HG02981 (cell line): ENCODE results near the gene TMEM164.

ENCODE experiments used
- ATAC-seq: cut with Tn5 transposase; IDR thresholded peaks from one replicate; pipeline ENCODE4 v1.9.1; 2021; ENCODE audit warnings: mild to moderate bottlenecking, moderate library complexity; ENCODE audit not compliant: unreplicated experiment

The TMEM164 gene

DNA sequence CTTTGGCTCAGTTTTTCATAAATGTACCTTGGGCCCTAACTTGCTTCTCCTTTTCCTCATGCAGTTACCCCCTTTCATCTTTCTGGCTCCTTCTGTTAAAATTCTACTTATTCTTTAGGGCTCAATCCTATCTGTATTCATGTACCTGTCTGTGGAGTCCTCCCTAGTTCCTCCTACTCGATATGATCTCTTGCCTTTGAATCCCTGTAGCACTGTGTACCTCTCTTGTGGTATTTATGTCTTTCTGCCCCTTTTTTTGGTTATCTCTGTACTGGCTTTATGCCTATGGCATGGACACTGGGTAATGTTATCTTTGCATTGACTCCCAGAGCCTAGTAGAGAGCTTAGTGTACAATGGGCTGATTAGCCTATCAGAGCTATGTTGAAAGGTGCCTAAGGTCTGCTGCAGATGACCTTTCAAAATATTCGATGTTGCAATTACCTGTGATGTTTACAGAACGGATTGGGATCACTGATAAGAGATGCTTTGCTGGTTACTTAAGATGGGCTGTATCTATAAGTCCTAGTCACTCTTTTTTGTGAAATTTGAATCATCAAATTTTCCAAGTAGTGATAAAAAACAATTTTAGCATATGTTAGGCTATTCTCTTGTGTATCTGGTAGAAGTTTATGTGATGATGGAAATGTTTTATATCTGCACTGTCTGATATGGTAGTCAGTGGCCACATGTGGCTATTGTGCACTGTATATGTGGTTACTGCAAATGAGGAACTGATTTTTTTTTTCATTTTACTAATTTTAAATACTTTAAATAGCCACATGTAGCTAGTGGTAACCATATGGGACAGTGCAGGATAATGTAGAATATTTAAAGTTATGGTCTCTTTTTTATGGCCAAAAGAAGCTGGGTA, 33.5 kb downstream of the TMEM164 start:
- no peak for ATAC-seq

DNA sequence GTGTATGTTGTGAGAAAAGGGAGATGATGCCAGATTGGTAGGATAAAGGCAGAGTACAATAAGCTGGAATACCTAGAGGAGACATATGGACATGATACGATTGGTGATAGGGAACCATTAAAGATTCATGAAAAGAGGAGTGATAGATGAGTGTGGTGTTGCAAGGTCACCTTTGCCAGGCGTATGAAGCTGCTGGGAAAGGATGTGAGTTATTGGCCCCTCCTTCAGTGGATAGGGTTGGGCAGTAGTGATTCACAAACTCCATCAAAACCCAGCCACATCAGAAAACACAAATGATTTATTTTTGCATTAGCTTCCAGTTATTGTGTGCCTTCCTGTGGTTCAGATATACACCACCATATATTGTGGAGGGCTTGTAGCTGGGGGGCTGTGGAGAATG, 34.3 kb downstream of the TMEM164 start:
- ATAC-seq = no peak

DNA sequence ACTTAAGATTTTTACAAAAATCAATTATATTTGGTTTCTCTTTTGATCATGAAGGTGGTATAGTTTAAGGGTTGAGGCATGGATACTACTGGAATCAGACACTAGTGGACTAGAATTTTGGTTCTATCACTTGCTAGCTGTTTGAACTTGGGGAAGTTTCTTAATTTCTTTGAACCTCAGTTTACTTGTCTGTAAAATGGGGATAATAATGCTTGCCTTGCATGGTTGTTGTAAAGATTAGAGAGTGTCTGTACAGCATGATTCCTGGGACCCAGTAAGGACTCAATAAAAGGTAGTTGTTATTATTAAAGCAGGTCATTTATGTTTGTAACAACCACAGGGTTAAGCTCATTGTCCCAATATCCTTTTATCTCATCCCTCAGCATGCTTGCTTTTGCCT, 36.0 kb downstream of the TMEM164 start:
- ATAC-seq = no peak

DNA sequence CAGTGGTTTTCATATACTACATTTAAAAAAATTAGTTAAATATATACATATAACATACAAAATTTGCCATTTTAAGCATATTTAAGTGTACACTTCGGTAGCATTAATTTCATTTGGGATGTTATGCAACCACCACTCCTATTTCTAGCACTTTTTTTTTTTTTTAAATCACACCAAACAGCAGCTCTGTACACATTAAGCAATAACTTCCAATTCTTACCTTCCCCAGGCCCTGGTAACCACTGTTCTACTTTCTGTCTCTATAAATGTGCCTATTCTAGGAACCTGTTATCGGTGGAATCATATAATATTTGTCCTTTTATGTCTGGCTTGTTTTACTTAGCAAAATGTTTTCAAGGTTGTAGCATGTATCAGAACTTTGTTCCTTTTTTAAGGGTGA, 39.1 kb downstream of the TMEM164 start:
- no peak for ATAC-seq

DNA sequence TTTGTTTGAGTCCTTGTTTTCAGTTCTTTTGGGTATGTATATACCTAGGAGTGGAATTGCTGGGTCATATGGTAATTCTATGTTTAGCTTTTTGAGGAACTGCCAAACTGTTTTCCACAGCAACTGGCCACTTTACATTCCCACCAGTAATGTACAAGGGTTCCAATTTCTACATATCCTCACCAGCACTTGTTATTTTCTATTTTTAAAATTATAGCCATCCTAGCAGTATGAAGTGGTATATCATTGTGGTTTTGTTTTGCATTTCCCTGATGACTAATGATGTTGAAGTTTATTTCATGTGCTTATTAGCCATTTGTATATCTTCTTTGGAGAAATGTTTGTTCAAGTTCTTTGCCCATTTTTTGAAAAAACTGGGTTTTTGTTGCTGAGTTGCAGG, 39.6 kb downstream of the TMEM164 start:
- ATAC-seq = no peak

DNA sequence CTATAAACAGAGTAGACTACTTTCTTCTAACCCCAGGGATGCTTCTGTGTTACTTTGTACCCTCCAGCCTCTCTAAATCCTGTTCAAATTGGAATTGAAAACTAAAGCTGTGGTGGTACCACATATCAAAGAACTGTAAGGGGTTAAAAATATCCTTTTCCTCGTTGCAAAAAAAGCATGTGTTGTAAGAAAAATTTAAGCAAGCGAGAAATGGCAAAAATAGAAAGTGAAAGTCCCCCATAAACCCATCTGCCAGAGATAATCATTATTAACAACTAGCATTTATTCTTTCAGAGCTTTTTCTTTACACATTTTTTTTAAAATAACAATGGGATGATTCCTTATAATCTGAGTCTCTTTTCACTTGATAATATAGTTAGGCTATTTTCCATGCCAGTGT, 40.6 kb downstream of the TMEM164 start:
- ATAC-seq = no peak

DNA sequence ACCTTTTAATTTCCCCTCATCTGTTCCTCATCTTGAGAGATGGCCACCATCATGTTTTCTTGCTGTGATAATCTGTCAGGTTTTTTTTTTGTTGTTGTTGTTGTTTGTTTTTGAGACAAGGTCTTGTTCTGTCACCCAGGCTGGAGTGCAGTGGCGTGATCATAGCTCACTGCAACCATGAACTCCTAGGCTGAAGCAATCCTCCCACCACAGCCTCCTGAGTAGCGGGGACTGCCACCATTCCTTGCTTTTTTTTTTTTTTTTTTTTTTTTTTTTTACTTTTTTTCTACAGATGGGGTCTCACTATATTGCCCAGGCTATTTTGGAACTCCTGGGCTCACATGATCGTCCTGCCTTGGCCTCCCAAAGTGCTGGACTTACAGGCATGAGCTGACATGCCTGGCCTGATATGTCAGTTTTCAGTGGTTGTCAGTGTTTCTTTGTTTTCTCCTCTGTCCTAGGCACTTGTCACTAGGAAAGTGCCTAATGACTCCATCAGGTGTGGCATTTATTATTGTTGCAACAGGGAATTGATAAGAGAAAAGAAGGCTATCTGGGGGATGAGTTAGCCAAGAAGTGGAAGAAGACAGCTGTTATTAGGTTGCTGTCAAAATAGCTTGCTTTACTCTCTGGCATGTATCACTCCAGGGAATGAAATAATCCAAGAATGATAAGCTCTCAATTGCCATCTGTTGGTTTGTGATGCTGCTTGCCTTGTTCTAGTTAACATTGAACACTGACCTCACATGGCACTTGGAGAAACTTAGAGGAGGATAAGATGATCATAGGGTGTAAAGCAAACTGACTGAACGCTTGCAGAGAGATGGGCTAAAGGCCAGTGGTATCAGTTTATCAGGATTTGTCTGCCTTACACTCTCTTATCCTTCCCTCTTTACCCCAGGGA, 41.7 kb downstream of the TMEM164 start:
- no peak for ATAC-seq

DNA sequence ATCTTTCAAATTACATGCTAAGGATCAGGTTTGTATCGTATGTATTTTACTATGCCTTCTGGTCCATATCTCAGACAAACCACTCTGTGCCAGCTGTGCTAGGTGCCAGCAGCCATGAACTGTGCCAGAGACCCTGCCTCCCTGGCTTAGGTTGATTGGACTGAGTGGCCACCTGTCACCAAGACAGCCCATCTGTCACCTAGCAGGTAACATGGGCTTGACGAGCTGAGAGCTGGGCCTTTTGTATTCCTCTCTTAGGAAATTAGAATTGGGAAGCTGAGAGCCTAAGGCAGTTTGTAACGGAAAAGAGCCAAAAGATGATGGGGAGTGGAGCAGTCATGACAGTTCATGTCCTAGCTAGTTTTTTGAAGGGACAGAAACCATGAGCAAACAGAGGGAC, 42.5 kb downstream of the TMEM164 start:
- ATAC-seq = no peak

DNA sequence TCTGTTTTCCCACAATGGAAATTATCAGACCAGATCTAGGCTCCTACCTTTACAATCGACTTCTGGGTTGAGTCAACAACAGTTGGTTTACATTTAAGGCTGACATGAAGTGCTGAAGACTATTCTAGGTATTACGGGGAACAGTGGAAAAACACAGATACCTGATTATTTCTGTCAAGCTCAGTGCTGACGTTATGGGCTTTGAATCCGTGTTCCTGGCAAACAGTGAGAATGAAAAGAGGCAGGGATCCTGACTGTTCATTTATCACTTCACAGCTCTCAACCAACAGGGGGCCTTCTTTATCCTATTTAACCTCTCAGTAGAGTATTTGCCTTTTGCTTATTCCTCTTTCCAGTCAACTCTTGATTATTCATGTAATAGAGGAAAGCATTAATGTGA, 43.1 kb downstream of the TMEM164 start:
- no peak for ATAC-seq

DNA sequence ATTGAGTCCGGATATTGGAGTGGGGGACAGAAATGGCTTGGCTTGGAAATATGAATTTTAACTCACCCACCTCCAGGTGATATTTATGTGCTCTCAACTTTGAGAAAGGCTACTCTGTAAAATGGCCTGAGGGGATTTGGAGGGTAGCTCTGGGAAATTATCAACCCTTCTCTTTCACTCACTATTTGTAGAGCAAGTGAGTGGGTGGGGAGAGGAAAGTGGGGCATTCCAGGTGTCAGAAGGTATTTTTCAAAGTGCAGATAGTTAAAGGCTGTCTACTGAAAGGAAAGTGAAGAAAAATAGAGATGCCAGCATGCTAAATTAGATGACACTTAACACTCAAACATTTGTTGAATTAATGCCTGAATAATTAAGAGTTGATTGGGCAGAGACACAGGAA, 44.1 kb downstream of the TMEM164 start:
- no peak for ATAC-seq

DNA sequence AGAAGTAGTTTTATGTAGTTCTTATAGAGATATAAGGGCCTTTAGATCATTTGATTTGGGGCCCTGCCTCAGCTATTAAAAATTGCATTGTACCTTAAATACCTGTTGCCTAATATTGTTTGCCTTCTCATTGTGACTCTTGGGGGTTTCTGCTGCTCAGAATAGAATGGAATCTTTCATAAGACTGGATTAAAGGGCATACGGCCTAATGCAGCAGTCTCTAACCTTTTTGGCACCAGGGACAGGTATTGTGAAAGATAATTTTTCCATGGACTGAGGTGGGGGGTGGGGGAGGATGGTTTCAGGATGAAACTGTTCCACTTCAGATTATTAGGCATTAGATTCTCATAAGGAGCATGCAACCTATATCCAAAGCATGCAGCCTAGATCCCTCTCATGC, 46.2 kb downstream of the TMEM164 start:
- ATAC-seq = no peak

DNA sequence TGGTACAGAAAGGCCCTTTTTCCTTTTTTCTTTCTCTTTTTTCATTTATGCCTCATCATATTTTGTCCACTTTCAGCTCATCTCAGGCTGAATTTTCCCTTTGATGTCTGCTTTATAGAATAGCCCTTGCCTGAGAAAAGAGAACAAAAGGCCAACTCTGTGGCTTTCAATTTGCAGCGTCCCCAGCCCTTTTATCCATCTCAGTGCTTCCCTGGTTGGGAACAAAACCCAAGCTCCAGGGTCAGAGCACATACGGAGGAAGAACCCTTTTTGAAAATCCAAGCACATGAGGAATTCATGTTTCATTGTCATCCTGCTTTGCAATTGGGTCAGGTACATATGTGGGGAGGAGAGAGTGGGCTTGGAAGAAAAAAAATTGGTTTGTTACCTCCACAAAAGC, 47.5 kb downstream of the TMEM164 start:
- no peak for ATAC-seq

DNA sequence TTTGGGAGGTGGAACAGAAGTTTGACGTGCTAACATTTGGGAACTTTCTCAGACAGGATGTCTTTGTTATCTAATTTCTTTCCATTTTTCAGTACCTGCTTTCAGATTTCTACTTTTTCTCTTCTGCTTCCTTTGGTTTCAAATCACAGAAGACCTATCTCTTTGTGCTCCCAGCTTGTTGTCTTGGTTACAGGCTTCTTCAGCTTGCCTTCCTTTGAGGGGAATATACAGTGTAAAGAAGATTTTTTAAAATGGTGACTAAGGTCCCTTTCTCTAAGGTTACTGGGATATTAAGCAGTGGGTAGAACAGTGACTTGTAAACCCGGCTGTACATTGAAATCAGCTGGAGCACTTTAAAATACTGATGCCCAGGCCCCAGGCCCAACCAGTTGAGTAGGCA, 48.0 kb downstream of the TMEM164 start:
- ATAC-seq = no peak

DNA sequence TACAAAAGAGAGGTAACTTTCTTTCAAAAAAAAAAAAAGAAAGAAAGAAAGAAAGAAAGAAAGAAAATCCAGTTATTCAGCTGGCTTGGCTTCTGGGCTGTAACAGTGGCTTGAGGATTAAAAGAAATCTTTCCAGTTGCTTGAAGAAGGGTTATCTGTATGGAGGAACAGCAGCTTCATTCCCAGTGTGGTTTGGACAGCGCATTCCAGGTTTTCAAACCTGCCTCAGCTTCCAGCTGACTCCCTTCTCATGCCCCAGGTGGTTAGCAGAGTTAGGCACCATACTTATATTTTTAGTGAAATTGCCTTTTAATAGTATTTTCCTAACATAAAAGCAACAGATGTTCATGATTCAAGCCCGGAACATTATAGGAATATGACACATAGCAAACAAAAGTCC, 48.6 kb downstream of the TMEM164 start:
- no peak for ATAC-seq

DNA sequence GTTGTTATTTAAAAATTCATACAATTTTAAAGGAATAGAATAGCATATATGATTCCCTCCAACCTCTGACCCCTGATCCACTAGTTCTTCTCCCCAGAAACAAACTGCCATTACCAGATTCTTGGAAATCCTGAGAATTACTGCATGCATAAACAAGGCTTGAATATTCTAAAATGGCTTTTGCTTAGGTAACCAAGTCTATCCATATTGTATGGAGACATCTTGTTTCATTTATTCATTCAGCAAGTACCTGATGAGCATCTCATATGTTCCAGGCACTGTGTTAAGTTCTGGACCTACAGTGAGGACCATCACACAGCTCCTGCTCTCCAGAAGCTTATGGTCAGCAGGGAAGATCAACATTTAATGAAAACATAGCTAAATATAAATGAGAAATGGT, 49.4 kb downstream of the TMEM164 start:
- ATAC-seq = no peak

DNA sequence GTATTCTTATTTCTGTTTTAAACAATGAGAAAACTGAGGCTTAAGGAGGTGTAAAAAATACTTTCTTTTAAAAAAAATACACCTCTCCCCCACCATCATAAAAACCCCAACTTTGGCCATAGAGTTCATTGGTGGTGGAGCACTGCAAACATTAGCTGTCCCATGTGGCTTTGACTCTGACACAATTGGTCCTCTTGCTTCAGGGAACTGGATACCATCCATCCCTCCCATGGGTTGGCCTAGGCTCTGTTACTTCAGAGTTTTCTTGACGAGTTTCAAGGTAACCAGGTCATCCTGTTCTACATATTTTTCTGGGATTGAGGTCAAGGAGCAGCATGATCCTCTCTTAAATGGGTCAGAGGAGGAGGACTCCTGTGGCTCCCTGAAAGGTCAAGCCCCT, 50.5 kb downstream of the TMEM164 start:
- no peak for ATAC-seq

DNA sequence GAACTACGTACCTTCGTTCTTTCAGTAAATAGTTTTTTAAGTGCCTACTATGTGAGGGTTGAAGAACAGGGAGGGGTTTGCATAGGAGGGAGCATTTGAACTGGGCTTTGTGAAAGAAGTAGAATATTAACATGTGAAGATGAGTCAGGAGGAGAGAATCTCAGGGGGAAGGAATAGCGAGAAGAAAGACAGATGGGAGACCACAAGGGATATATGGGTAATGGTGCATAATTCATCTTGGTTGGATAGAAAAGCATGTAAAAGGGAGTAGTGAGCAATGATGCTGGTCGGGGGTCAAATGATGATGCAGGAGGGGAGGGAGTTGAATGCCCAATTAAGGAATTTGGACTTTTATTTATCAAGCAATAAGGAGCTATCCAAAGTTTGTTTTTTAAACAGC, 52.7 kb downstream of the TMEM164 start:
- no peak for ATAC-seq

DNA sequence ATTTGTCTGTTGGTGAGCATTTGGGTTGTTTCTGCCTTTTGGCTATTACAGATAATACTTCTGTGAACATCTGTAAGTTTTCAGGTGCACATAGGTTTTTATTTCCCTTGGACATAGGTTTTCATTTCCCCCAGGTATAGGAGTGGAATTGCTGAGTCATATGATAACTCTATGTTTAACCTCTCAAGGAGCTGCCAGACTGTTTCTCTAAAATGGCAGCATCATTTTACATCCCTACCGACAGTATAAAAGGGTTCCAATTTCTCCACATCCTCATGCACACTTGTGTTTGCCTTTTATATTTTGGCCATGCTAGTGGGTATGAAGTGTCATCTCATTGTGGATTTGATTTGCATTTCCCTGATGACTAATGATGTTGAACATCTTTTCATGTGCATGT, 53.5 kb downstream of the TMEM164 start:
- no peak for ATAC-seq

DNA sequence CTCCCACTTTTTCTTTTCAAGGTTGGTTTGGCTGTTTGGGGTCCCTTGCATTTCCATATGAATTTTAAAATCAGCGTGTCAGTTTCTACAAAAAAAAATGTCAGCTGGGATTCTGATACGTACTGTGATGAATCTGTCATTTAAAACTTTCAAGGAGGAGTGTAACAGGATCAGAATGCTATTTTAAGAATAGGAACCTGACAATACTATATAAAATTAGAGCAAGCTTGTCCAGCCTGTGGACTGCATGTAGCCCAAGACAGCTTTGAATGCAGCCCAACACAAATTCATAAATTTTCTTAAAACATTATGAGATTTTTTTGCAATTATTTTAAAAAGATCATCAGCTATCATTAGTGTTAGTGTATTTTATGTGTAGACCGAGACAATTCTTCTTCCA, 56.5 kb downstream of the TMEM164 start:
- no peak for ATAC-seq

DNA sequence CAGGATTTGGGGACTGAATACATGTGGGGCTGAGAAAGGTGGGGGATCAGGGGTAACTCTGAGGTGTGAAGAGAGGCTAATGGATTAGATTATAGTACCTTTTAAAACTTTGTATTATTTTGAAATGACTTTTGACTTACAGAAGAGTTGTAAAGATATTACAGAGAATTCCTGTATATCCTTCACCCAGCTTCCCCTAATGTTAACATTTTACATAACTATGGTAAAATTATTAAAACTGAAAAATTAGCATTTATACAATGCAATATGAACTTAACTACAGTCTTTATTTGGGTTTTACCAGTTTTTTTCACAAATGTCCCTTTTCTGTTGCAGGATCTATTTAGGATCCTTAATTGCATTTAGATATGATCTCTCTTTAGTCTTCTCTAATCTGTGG, 57.4 kb downstream of the TMEM164 start:
- no peak for ATAC-seq

DNA sequence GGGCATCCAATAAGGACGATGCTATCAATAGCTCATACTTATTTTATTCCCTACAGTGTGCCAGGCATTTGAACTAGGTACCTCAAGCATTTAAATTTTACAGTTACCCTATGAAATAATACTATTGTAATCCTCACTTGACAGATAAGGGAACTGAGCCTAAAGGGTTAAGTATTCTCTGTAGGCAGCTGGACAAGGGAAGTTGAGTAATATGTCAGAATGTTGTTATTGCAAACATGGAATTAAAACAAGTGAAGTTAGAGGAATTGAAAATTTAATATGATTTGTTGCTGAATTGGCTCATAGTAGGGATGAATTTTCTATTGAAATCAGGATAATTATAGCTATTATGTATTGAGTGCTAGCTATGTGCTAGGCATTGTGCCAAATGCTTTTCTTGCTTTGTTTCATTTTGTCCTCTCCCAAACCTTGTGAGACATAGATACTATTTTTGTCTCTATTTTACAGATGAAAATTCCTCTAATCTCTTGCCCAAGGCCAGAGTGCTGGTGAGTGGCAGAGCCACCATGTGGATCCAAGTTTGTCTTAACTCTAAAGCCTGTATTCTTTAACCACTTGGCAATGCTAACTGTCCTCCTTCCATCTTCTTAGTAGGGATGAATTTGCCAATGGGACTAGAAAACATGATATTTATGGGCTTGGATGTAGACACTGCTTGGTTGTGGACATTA, 58.1 kb downstream of the TMEM164 start:
- no peak for ATAC-seq

DNA sequence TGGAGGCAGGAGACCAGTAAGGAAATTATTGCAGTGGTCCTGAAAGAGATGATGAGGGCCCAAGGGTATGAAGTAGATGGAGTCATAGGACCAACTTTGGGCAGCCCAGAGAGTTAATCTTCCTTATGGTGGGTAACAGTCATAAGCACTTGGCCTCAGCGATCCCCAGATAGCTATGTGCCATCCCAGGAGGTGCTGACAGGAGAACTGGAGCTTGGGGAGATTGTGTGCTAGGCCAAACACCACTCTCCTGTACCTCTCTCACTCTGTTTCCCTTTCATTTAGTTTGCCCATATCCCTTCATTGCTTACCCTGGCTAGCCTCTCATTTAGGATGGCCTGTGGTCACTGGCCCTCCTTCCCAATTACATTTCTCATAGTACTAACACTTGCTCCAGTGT, 60.0 kb downstream of the TMEM164 start:
- ATAC-seq = no peak
